Measurements from ENCODE around the gene SH3BGRL2. TPM values are rescaled to one million over a fixed set of nuclear protein-coding genes. Genes with fewer than 3 reads are reported as not detected.

Gene SH3BGRL2
- total and polyA plus RNA-seq, 2 experiments from 2014 or later = 8.4 to 24.5 TPM

GRCh38 chr6:79646006-79646405, 14.9 kb downstream of the SH3BGRL2 start:
- no peaks in the 10 kb centered on the region for H3K36me3 Mint-ChIP-seq (ENCODE audit: low read depth)
- no peak overlapping the region for H3K27ac Mint-ChIP-seq
- no peaks in the 10 kb centered on the region for H3K9me2 ChIP-seq (ENCODE audit: insufficient read depth)
- DNase-seq (ENCODE audit: low spot score) = peak; percentile 74
- ATAC-seq = peak; percentile 95
- no peak overlapping the region for H3K4me2 ChIP-seq
- TF ChIP-seq JUNB (IDR thresholded peaks at IDR 0.05; ENCODE audit: unreplicated experiment) = no peak
- peak; percentile 66 to 72 for TF ChIP-seq CTCF (conservative IDR thresholded peaks at IDR 0.05; ENCODE audit: low read depth in 2 of 2)
- peaks cover 10% of the 10 kb centered on the region; the same call in 1 of the 2 replicates for H4K20me1 ChIP-seq (replicated peaks; ENCODE audit: insufficient read depth)
- H3K4me1 Mint-ChIP-seq = peaks cover 35% of the 10 kb centered on the region
- no peak overlapping the region for H2AFZ ChIP-seq
- H3K36me3 ChIP-seq (ENCODE audit: insufficient read depth) = no peaks in the 10 kb centered on the region
- H3K4me3 Mint-ChIP-seq = no peak overlapping the region
- no peaks in the 10 kb centered on the region for H3F3A ChIP-seq (replicated peaks; ENCODE audit: low read depth)
- no peaks in the 10 kb centered on the region for H3K27me3 Mint-ChIP-seq (ENCODE audit: insufficient read depth, low read depth, poor library complexity)
- H3K27ac ChIP-seq (ENCODE audit: low read depth) = no peak overlapping the region
- no peak overlapping the region for H3K4me3 ChIP-seq
- H3K27me3 ChIP-seq (ENCODE audit: insufficient read depth) = no peaks in the 10 kb centered on the region
- no peaks in the 10 kb centered on the region; the same call in 2 of the 3 replicates for H3K9me3 Mint-ChIP-seq
- peaks cover 29% of the 10 kb centered on the region for H3K79me2 ChIP-seq (replicated peaks; ENCODE audit: insufficient read depth)
- peaks cover 39% of the 10 kb centered on the region for H3K4me1 ChIP-seq (ENCODE audit: insufficient read depth)

- H3K36me3 ChIP-seq (ENCODE audit: insufficient read depth) = no peaks in the 10 kb centered on the region
- Mint-ChIP-seq H3K27ac (no peak overlapping the region), H3K27me3 (ENCODE audit: insufficient read depth, low read depth, poor library complexity) (no peaks in the 10 kb centered on the region), H3K9me3 (no peaks in the 10 kb centered on the region; the same call in 2 of the 3 replicates), H3K36me3 (ENCODE audit: low read depth) (no peaks in the 10 kb centered on the region), H3K4me3 (no peak overlapping the region), H3K4me1 (peaks cover 35% of the 10 kb centered on the region)
- no peaks in the 10 kb centered on the region for H3K27me3 ChIP-seq (ENCODE audit: insufficient read depth)
- H3K4me2 ChIP-seq = no peak overlapping the region
- H3K4me1 ChIP-seq (ENCODE audit: insufficient read depth) = peaks cover 39% of the 10 kb centered on the region
- H3K27ac ChIP-seq (ENCODE audit: low read depth) = no peak overlapping the region
- no peak overlapping the region for H2AFZ ChIP-seq
- no peaks in the 10 kb centered on the region for H3K9me2 ChIP-seq (ENCODE audit: insufficient read depth)
- H3K79me2 ChIP-seq (replicated peaks; ENCODE audit: insufficient read depth) = peaks cover 29% of the 10 kb centered on the region
- ATAC-seq (no peak), DNase-seq (ENCODE audit: low spot score) (no peak)
- H3F3A ChIP-seq (replicated peaks; ENCODE audit: low read depth) = no peaks in the 10 kb centered on the region
- H3K4me3 ChIP-seq = no peak overlapping the region
- peaks cover 10% of the 10 kb centered on the region; the same call in 1 of the 2 replicates for H4K20me1 ChIP-seq (replicated peaks; ENCODE audit: insufficient read depth)
- TF ChIP-seq NANOG (IDR thresholded peaks at IDR 0.05; ENCODE audit: borderline replicate concordance) = no peak
- TF ChIP-seq EZH2 (IDR thresholded peaks at IDR 0.05; ENCODE audit: low read depth, unreplicated experiment) = no peak
- TF ChIP-seq EZH2phosphoT487 (IDR thresholded peaks at IDR 0.05; ENCODE audit: unreplicated experiment) = no peak
- TF ChIP-seq CTCF (conservative IDR thresholded peaks at IDR 0.05; ENCODE audit: low read depth in 2 of 2) = no peak
- no peak for TF ChIP-seq CREB1 (CRISPR knock-in tag; IDR thresholded peaks at IDR 0.05; ENCODE audit: low read depth)
- no peak for TF ChIP-seq ZNF331 (CRISPR knock-in tag; IDR thresholded peaks at IDR 0.05; ENCODE audit: low read depth)
- TF ChIP-seq POLR2AphosphoS5 (IDR thresholded peaks at IDR 0.05; ENCODE audit: low read depth) = no peak
- TF ChIP-seq ZNF462 (CRISPR knock-in tag; IDR thresholded peaks at IDR 0.05) = no peak
- TF ChIP-seq JUNB (IDR thresholded peaks at IDR 0.05; ENCODE audit: unreplicated experiment) = no peak
These were observed 15.4 kb downstream of the SH3BGRL2 start for GRCh38 chr6:79646561-79646960.
